Forelimb muscle (tissue), 1 donor: ENCODE measurements around the gene TMEM179. TPM values are rescaled to one million over a fixed set of nuclear protein-coding genes. Genes with fewer than 3 reads are reported as not detected.

ENCODE experiments used
- DNase-seq: peaks from one replicate; pipeline ENCODE4 v3.0.0-alpha.2; 2013; ENCODE audit warnings: low read depth
- polyA plus RNA-seq: library from polyadenylated mRNA; unstranded; fragments of 120-200 nt; gene quantifications from one replicate; pipeline ENCODE4 v1.2.1, GENCODE V29; 2013; ENCODE audit not compliant: insufficient read length

The TMEM179 gene
- polyA plus RNA-seq, 1 donor: 1.1 TPM

GRCh38 chr14:104556256-104557021, 48.1 kb downstream of the TMEM179 start:
- no peak for DNase-seq

DNA sequence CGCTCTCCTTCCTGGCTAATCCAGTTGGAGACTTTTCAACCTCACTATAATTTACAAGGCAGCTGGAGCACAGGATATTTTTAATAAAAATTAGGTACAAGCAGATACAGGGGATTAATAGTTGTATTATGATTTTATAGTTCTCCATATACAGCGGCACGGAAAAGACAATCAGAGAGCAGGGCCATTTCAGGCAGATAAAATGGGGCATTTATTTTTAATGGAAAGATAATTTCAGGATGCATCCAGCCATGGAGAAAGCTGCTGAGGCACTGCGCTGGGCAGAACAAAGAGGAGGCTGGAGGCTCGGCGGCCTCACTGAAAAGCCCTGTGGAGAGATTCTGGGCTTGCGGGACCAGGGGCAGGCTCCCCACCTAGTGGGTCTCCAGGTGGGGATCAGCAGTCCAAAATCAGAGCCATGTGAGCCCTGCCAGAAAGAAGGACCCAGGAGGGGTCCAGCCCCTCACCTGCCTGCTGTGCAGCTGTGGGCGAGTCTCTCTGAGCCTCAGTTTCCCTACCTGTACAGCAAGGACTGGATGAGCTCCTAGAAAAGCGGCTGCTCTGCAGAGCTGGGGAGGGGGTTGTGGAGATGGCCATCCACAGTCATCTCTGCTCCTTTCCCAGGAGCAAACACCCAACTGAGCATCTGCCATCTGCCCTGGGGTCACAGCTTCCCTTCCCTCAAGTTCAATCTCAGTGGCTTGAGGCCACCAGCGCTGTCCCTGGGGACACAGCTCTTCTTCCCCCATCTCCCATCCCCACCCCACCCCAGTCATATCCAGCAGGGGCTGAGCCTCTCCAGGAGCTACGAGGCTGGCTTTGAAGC, 48.9 kb downstream of the TMEM179 start:
- DNase-seq: no peak

- no peak for DNase-seq
These were observed 49.8 kb downstream of the TMEM179 start for GRCh38 chr14:104554608-104555429.

GRCh38 chr14:104554088-104554607, 50.4 kb downstream of the TMEM179 start:
- no peak for DNase-seq

DNA sequence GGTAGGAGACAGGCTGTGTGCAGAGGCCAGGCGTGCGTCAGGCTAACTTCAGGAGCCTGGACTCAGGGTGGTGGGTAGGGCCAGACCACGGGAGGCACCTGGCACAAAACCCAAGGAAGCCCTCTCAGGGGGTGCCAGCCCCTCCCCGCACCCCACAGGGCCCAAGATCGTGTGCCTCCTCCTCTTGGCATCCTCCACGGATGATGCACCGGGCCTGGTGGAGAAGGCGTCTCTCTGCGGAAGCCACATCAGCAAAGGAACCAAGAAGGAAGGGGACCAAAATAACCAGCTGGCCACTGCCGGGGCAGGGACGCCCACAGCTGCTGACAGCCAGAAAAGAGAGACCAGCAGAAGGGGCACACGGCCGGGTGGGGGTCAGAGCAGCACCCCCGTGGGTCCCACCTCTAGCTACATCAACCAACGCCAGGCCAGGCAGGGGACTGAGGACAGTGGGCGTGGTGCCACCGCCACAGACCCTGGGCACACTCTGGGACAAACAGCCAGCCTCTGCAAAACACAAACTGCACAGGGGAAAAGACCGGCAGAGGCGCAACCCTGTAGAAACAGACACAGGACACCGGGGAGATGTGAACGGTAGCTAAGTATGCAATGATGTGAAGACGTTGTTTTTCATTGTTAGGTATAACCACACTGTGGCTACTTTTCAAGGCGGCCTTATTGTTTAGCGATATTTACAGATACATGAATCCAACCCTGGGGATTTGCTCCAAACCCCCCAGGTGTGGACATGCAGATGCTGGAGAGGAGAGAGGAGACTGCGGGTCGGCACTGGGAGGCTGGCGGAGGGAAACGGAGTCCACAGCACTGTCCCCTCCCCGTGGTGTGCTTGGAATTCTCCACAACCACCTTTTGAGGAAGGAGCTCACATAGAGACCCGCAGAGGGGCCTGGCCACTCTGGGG, 51.1 kb downstream of the TMEM179 start:
- DNase-seq: no peak

DNA sequence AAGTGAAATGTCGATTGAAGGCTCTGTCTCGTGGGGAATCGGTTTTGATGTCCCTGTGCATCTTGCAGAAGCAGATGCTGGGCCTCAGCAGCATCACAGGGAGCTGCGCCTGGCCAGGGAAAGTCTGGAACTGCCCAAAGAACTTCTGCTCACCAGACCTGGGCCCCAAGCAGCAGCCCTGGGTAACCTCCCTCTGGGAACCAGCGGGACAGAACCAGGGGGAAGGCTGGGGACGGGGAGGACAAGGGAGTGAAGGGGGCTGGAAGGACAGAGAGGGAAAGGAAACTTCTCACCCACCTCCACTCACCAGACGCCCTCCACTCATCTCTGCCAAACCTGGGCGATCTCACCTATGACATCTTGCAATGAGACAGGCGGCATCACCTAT, 51.8 kb downstream of the TMEM179 start:
- DNase-seq: no peak

DNA sequence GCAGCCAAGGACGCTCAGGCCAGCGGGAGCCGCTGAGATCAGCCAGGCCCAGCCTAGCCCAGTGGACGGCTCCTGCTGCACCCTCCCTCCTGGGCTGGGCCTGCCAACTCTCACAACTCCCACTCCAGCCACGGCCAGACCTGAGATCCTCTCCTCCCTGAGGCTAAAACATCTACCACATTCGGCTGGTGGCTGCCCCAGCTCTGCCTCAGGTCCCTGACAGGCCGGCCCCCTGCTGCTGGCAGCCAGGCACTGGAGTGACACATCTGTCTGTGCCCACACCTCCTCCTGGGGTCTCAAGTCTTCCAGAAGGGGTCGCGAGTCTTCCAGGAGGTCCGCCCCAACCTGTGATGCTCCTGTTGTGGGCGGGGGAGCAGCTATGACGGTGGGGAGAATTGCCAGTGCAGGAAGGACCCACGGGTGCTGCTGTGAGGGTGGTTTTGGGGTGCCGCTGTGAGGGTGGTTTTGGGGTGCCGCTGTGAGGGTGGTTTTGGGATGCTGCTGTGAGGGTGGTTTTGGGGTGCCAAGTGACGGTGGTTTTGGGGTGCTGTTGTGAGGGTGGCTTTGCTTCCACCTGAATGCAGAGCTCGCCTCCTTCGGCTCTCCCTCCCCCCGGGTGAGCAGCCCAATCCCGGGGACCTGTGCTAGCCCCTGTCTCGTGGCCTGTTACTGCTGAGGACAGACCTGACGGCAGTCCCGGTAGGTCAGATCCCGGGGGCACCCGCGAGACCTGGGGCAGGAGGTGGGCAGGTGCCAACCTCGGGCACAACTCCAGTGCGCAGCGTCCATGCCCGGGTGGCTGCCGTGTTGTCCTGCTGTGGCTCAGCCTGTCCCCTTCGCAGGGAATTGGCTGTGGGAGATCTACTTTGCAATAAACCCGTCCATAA, 52.5 kb downstream of the TMEM179 start:
- no peak for DNase-seq

- DNase-seq: no peak
These were observed 53.5 kb downstream of the TMEM179 start for GRCh38 chr14:104550861-104551728.

- no peak for DNase-seq
These were observed 54.2 kb downstream of the TMEM179 start for GRCh38 chr14:104550340-104550860.

DNA sequence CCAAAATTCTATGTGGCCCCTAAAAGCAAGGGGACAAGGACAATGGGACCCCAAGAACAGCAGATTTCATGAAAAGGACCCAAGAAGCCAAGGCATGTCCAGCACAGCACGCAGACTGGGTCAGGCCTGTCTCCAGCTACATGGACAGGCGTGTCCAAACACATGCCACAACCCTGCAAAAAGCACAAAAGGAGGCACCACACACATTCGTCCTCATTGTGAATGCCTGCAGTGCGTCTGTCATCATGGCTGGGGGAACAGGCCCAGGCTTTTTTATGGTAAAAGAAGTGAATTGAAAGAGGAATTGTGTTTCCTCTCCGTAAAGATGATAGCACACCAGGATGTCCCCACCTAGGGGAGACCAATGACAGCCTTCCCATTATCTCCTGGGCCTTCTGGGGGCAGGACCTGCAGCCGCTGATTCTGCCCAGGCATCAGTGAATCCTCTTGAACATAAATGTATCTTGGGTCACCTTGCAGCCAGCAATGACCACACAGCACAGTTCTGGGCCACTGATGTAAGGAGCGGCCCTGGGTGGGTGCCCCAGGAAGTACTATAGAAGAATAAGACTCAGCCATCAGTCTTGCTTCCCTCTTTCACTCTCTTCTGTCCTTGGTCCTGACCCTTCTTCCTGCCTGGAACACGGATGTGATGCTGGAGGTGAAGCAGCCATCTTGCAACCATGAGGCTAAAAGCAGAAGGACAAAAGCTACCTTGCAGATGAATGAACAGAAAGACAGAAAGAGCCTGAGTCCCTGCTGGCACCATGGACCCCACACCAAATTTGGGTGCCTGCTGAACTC, 54.8 kb downstream of the TMEM179 start:
- DNase-seq: no peak

DNA sequence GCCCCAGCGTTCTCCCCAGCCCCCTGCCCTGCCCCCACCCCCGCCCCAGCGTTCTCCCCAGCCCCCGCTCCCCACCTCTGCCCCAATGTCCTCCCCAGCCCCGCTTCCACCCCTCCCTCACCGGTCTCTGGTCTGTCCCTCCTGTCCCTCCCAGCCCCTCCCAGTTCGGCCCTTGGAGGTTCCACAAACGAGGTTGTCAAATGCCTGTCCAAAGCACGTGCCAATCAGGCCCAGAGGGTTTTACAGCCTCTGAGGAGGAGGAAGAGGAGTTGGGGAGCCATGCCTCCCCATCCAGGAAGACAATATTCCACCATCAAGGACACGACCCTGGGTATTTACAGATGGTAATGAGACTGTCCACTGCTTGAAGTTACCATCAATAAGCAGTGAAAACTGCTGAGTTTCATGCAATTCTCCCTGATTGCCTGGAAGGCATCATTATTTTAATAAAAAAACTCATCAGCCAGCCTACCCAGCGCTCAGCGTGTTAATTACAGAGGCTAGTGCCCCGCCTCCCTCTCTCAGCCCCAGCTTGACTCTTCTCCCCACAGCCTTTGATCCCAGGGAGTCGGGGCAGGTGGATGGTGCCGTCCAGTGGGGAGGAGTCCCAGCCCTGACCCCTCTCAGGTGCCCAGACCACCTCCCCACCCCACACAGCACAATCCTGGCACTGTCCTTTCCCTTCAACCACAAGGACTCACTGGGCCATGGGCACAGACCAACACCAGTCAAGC, 55.6 kb downstream of the TMEM179 start:
- DNase-seq: no peak

- DNase-seq: no peak
These were observed 56.4 kb downstream of the TMEM179 start for GRCh38 chr14:104547998-104548700.

DNA sequence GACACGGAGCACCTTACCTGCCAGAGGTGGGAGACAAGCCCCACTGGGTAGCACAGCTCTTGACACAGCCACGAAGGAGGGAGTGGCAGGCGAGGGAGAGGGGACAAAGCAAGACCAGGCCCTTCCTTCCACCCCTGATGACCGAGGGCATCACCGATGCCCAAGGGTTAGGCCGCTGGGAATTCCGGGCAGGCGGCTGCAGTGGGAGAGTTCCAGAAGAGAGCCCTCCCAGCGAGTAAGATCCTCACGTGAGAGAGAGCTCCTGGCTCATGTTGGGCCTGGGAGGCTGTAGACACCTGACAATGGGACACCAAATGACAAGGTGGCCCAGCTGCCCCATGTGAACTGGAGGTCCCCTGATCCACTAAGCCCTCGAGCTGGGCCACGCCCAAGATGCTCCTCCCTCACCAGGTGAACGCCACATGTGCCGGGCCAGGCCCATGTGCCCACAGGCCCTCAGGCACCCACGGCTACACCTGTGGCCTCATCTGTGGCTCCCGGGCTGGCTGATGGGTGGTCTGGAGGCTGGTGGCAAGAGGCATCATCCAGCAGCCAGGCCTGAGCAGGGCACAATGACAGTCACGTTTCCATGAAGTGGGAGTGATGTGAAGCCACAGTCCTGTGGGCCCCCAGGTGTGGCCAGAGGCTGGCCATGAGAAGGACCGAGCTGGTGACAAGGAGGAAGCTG, 57.1 kb downstream of the TMEM179 start:
- DNase-seq: no peak

DNA sequence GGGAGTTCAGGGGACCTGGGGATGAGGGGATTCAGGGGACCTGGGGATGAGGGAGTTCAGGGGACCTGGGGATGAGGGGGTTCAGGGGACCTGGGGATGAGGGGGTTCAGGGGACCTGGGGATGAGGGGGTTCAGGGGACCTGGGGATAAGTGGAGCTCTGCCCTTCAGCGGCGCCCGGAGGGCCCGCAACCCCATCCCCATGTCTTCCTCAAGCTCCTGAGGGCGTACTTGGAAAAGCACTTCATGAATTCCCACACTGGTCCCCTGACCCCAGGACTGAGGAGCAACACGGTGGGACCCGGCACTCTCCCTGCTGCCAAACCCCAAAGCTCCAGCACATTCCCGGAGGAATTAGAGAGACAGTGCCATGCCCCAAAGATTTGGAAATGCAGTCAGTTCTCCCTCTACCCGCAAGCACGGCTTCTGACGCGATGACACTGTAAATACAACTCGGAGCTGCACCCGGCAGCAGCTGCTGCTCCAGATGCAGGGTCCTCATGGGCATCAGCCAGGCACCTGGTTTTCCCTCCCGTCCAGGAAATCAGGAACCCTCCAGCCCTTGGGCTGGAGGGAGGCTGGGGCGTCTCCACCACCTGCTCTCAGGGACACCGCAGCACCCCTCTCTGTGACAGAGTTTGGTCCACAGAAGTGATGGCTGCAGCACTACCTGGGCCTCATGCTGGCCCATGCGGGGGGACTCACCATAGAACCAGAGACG, 57.8 kb downstream of the TMEM179 start:
- no peak for DNase-seq

DNA sequence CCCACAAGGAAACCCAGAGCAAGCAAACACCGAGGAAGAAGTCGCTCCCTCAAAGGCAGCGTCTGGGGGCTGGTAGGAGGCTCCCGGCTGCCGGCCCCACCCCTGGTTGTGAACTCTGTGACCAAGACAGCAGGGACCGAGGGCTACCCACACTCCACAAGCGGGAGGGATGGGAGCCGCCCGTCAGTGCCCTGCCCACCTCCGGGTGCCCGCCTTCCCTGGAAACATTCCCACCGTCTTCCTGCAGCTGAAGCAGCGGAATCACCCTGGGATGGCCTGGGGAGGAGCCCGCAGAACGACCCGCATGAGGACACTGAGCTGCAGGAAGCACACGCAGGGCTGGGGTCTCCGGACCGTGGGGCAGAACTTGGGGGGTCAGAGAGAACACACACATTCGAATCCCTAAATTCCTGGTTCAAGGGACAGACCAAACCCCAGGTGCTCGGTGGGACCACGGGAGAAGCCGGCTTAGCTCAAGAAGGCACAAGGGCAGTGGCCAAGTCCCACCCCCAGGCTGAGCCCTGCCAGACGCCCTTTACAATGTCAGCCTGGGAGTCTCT, 58.5 kb downstream of the TMEM179 start:
- no peak for DNase-seq
